NCI-H2081 treated with DMSO at 0.1 percent for 48 hours (cell line): ENCODE measurements around the gene IL17A.

Experiments
- DNase-seq: peaks from one replicate; lab custom pipeline; 2025; lab: John Stamatoyannopoulos, UW

The IL17A gene

GRCh38 chr6:52216932-52217575 lies 30.9 kb downstream of the IL17A start:
- DNase-seq: no peak

GRCh38 chr6:52217761-52218160 lies 31.6 kb downstream of the IL17A start:
- no peak for DNase-seq

- no peak for DNase-seq
Measured at GRCh38 chr6:52221302-52221701, 35.1 kb downstream of the IL17A start.

- DNase-seq: no peak
Measured at GRCh38 chr6:52227495-52227894, 41.3 kb downstream of the IL17A start.

GRCh38 chr6:52230685-52231084 lies 44.5 kb downstream of the IL17A start:
- no peak for DNase-seq

GRCh38 chr6:52231406-52232127 lies 45.4 kb downstream of the IL17A start:
- no peak for DNase-seq

- no peak for DNase-seq
Measured at GRCh38 chr6:52233005-52233404, 46.8 kb downstream of the IL17A start.

- DNase-seq: no peak
Measured at GRCh38 chr6:52233975-52234823, 48.0 kb downstream of the IL17A start.
